ENCODE measurements around the gene HSPB8. TPM values are rescaled to one million over a fixed set of nuclear protein-coding genes. Genes with fewer than 3 reads are reported as not detected.

The HSPB8 gene
- total RNA-seq, 1 donor from 2014 or later: 512 TPM

- no peaks in the 10 kb centered on the region for H3K9me3 ChIP-seq (replicated peaks)
- peaks cover 7% of the 10 kb centered on the region for H3K4me1 ChIP-seq
- intact Hi-C loops (cut with micrococcal nuclease): no loop called here
- no peak overlapping the region for H3K4me3 ChIP-seq
- no peaks in the 10 kb centered on the region for H3K27me3 ChIP-seq (ENCODE audit: low read depth)
- H3K36me3 ChIP-seq: no peaks in the 10 kb centered on the region
- no peak for TF ChIP-seq CTCF (IDR thresholded peaks at IDR 0.05; ENCODE audit: borderline replicate concordance)
- no peak overlapping the region for H3K27ac ChIP-seq (replicated peaks)
- DNase-seq: no peak
These were observed 7.4 kb upstream of the HSPB8 start for GRCh38 chr12:119171291-119171690.

GRCh38 chr12:119171691-119172425, 6.9 kb upstream of the HSPB8 start:
- no peak for TF ChIP-seq CTCF (IDR thresholded peaks at IDR 0.05; ENCODE audit: borderline replicate concordance)
- Histone ChIP-seq H3K4me3 (no peak overlapping the region), H3K36me3 (no peaks in the 10 kb centered on the region), H3K9me3 (replicated peaks) (no peaks in the 10 kb centered on the region), H3K27me3 (ENCODE audit: low read depth) (no peaks in the 10 kb centered on the region), H3K27ac (replicated peaks) (no peak overlapping the region), H3K4me1 (peaks cover 12% of the 10 kb centered on the region)
- intact Hi-C loops (cut with micrococcal nuclease): no loop called here
- DNase-seq: no peak

- no peak overlapping the region for H3K4me3 ChIP-seq
- H3K27me3 ChIP-seq (ENCODE audit: low read depth): peaks cover 4% of the 10 kb centered on the region
- intact Hi-C loops (cut with micrococcal nuclease): no loop called here
- H3K27ac ChIP-seq (replicated peaks): peak overlapping the region; percentile 91
- H3K9me3 ChIP-seq (replicated peaks): no peaks in the 10 kb centered on the region
- TF ChIP-seq CTCF (IDR thresholded peaks at IDR 0.05; ENCODE audit: borderline replicate concordance): no peak
- DNase-seq: no peak
- H3K4me1 ChIP-seq: peaks cover 42% of the 10 kb centered on the region
- no peaks in the 10 kb centered on the region for H3K36me3 ChIP-seq
These were observed 3.6 kb upstream of the HSPB8 start for GRCh38 chr12:119175081-119175480.

- Histone ChIP-seq H3K9me3 (replicated peaks) (no peaks in the 10 kb centered on the region), H3K4me1 (peaks cover 55% of the 10 kb centered on the region), H3K4me3 (peak overlapping the region; percentile 63), H3K27ac (replicated peaks) (peak overlapping the region; percentile 91), H3K36me3 (no peaks in the 10 kb centered on the region), H3K27me3 (ENCODE audit: low read depth) (peaks cover 4% of the 10 kb centered on the region)
- intact Hi-C loops (cut with micrococcal nuclease): no loop called here
- no peak for TF ChIP-seq CTCF (IDR thresholded peaks at IDR 0.05; ENCODE audit: borderline replicate concordance)
- peak; percentile 90 for DNase-seq
These were observed 2.3 kb upstream of the HSPB8 start for GRCh38 chr12:119176267-119177055.

- no peak for DNase-seq
- no peak for TF ChIP-seq CTCF (IDR thresholded peaks at IDR 0.05; ENCODE audit: borderline replicate concordance)
- Histone ChIP-seq H3K27me3 (ENCODE audit: low read depth) (peaks cover 4% of the 10 kb centered on the region), H3K36me3 (peaks cover 4% of the 10 kb centered on the region), H3K27ac (replicated peaks) (peak overlapping the region; percentile 91), H3K4me3 (no peak overlapping the region), H3K9me3 (replicated peaks) (no peaks in the 10 kb centered on the region), H3K4me1 (peaks cover 60% of the 10 kb centered on the region)
- intact Hi-C loops (cut with micrococcal nuclease): no loop called here
These were observed 1.7 kb upstream of the HSPB8 start for GRCh38 chr12:119177056-119177325.

Measured in left ventricle myocardium inferior (tissue), 1 donor.